HEK293 (cell line): ENCODE results near the gene PRDM11.

ENCODE experiments used
- CTCF ChIA-PET: fragments of 350-600 bp; formaldehyde crosslinking; extraction: SDS; loops from one replicate; lab custom pipeline; 2021; ENCODE audit warnings: antibody characterized with exemption; lab: Yijun Ruan, JAX
- POLR2A ChIA-PET: fragments of 300-600 bp; formaldehyde crosslinking; extraction: SDS; loops from one replicate; lab custom pipeline; 2020; ENCODE audit warnings: antibody characterized with exemption, inconsistent platforms; lab: Yijun Ruan, JAX
- H3K27ac ChIP-seq: fragments of 200-500 bp; sonication (Bioruptor generic); 2 replicates; pipeline ENCODE4 v1.5.1; 2014; ENCODE audit warnings: low read depth, low read length, control low read depth, inconsistent platforms; ENCODE audit errors: extremely low read depth
- H3K36me3 ChIP-seq, 2 experiments: fragments of 200-500 bp in 1 of 2; sonication (Bioruptor generic) in 1 of 2; 1 replicate in 1 of 2; 2 replicates in 1 of 2; pipeline ENCODE4 v1.5.1; 2014 to 2017; ENCODE audit warnings: inconsistent platforms in 2 of 2, low read length in 2 of 2; ENCODE audit not compliant: control insufficient read depth in 2 of 2, insufficient read depth in 1 of 2
- H3K4me1 ChIP-seq: fragments of 200-500 bp; sonication (Bioruptor generic); 2 replicates; pipeline ENCODE4 v1.5.1; 2014; ENCODE audit warnings: mild to moderate bottlenecking, low read length, inconsistent platforms; ENCODE audit not compliant: control insufficient read depth, insufficient read depth
- H3K4me3 ChIP-seq: 2 replicates; pipeline ENCODE4 v1.5.1; 2011; ENCODE audit warnings: low read depth, mild to moderate bottlenecking, control low read depth, low read length, moderate library complexity
- H3K9me3 ChIP-seq: fragments of 200-500 bp; sonication (Bioruptor generic); 2 replicates; pipeline ENCODE4 v1.5.1; 2014; ENCODE audit warnings: low read depth, low read length, inconsistent platforms; ENCODE audit not compliant: control insufficient read depth, insufficient read depth
- BCL11A ChIP-seq: fragments of 450-650 bp; formaldehyde crosslinking; IDR thresholded peaks from 2 replicates; pipeline ENCODE4 v1.5.1; 2016; ENCODE audit warnings: low read depth, missing biosample characterization, missing genetic modification characterization
- CTCF ChIP-seq: fragments of 450-650 bp; formaldehyde crosslinking; IDR thresholded peaks from 2 replicates; pipeline ENCODE4 v1.5.1; 2016; ENCODE audit warnings: missing biosample characterization, missing genetic modification characterization
- GLIS2 ChIP-seq: fragments of 450-650 bp; formaldehyde crosslinking; IDR thresholded peaks from 2 replicates; pipeline ENCODE4 v1.5.1; 2016; ENCODE audit warnings: missing biosample characterization, missing genetic modification characterization
- IKZF3 ChIP-seq: fragments of 450-650 bp; IDR thresholded peaks from 2 replicates; pipeline ENCODE4 v1.5.0; 2018; ENCODE audit warnings: missing biosample characterization, mild to moderate bottlenecking, missing genetic modification characterization, moderate library complexity
- PRDM2 ChIP-seq: fragments of 450-650 bp; formaldehyde crosslinking; IDR thresholded peaks from 2 replicates; pipeline ENCODE4 v1.5.1; 2016; ENCODE audit warnings: missing biosample characterization, missing genetic modification characterization, borderline replicate concordance
- SCRT1 ChIP-seq: fragments of 450-650 bp; formaldehyde crosslinking; IDR thresholded peaks from 2 replicates; pipeline ENCODE4 v1.5.1; 2016; ENCODE audit warnings: missing biosample characterization, missing genetic modification characterization, borderline replicate concordance
- SP3 ChIP-seq: fragments of 450-650 bp; formaldehyde crosslinking; IDR thresholded peaks from 2 replicates; pipeline ENCODE4 v1.5.1; 2016; ENCODE audit warnings: missing biosample characterization, missing genetic modification characterization
- ZIC2 ChIP-seq: fragments of 450-650 bp; formaldehyde crosslinking; IDR thresholded peaks from 2 replicates; pipeline ENCODE4 v1.5.1; 2016; ENCODE audit warnings: missing biosample characterization, missing genetic modification characterization
- ZNF221 ChIP-seq: fragments of 450-650 bp; formaldehyde crosslinking; IDR thresholded peaks from 2 replicates; pipeline ENCODE4 v1.5.1; 2017; ENCODE audit warnings: missing biosample characterization, missing genetic modification characterization, borderline replicate concordance
- ZNF24 ChIP-seq: fragments of 450-650 bp; formaldehyde crosslinking; IDR thresholded peaks from 2 replicates; pipeline ENCODE4 v1.5.1; 2016; ENCODE audit warnings: missing biosample characterization, missing genetic modification characterization
- ZNF248 ChIP-seq: fragments of 450-650 bp; formaldehyde crosslinking; IDR thresholded peaks from 2 replicates; pipeline ENCODE4 v1.5.1; 2017; ENCODE audit warnings: missing biosample characterization, missing genetic modification characterization
- ZNF292 ChIP-seq: fragments of 450-650 bp; formaldehyde crosslinking; IDR thresholded peaks from 2 replicates; pipeline ENCODE4 v1.5.1; 2016; ENCODE audit warnings: low read depth, missing biosample characterization, missing genetic modification characterization, borderline replicate concordance
- ZNF311 ChIP-seq: fragments of 450-650 bp; formaldehyde crosslinking; IDR thresholded peaks from 2 replicates; pipeline ENCODE4 v1.5.1; 2017; ENCODE audit warnings: missing biosample characterization, missing genetic modification characterization, borderline replicate concordance
- ZNF335 ChIP-seq: fragments of 450-650 bp; formaldehyde crosslinking; conservative IDR thresholded peaks from 2 replicates; pipeline ENCODE4 v1.5.1; 2016; ENCODE audit warnings: missing biosample characterization, missing genetic modification characterization
- ZNF37A ChIP-seq: fragments of 450-650 bp; IDR thresholded peaks from 2 replicates; pipeline ENCODE4 v1.5.1; 2018; ENCODE audit warnings: missing biosample characterization, missing genetic modification characterization
- ZNF394 ChIP-seq: fragments of 450-650 bp; formaldehyde crosslinking; IDR thresholded peaks from 2 replicates; pipeline ENCODE4 v1.5.1; 2016; ENCODE audit warnings: missing biosample characterization, missing genetic modification characterization, mild to moderate bottlenecking, moderate library complexity, borderline replicate concordance
- ZNF48 ChIP-seq: fragments of 450-650 bp; formaldehyde crosslinking; IDR thresholded peaks from 2 replicates; pipeline ENCODE4 v1.5.1; 2016; ENCODE audit warnings: missing biosample characterization, missing genetic modification characterization
- ZNF561 ChIP-seq: fragments of 450-650 bp; IDR thresholded peaks from 2 replicates; pipeline ENCODE4 v1.5.1; 2018; ENCODE audit warnings: missing biosample characterization, missing genetic modification characterization, borderline replicate concordance
- ZNF658 ChIP-seq: fragments of 450-650 bp; formaldehyde crosslinking; IDR thresholded peaks from 2 replicates; pipeline ENCODE4; 2016; ENCODE audit warnings: missing biosample characterization, missing genetic modification characterization
- ZNF704 ChIP-seq: fragments of 450-650 bp; formaldehyde crosslinking; IDR thresholded peaks from 2 replicates; pipeline ENCODE4 v1.5.1; 2016; ENCODE audit warnings: missing biosample characterization, missing genetic modification characterization
- ZNF785 ChIP-seq: fragments of 450-650 bp; formaldehyde crosslinking; IDR thresholded peaks from 2 replicates; pipeline ENCODE4 v1.5.1; 2016; ENCODE audit warnings: missing biosample characterization, missing genetic modification characterization
- ZNF843 ChIP-seq: fragments of 450-650 bp; formaldehyde crosslinking; IDR thresholded peaks from 2 replicates; pipeline ENCODE4 v1.5.1; 2016; ENCODE audit warnings: missing biosample characterization, missing genetic modification characterization
- TF ChIP-seq, protein P1 (sequence below): fragments of 450-650 bp; formaldehyde crosslinking; IDR thresholded peaks from 2 replicates; pipeline ENCODE4 v1.5.1; 2017; ENCODE audit warnings: missing biosample characterization, missing genetic modification characterization
- TF ChIP-seq, protein P2 (sequence below): fragments of 450-650 bp; formaldehyde crosslinking; IDR thresholded peaks from 2 replicates; pipeline ENCODE4 v1.5.1; 2016; ENCODE audit warnings: missing biosample characterization, missing genetic modification characterization

Gene PRDM11

GRCh38 chr11:45105233-45105983 is 41.0 kb upstream of the PRDM11 start (continued):
- TF ChIP-seq, protein P1, sequence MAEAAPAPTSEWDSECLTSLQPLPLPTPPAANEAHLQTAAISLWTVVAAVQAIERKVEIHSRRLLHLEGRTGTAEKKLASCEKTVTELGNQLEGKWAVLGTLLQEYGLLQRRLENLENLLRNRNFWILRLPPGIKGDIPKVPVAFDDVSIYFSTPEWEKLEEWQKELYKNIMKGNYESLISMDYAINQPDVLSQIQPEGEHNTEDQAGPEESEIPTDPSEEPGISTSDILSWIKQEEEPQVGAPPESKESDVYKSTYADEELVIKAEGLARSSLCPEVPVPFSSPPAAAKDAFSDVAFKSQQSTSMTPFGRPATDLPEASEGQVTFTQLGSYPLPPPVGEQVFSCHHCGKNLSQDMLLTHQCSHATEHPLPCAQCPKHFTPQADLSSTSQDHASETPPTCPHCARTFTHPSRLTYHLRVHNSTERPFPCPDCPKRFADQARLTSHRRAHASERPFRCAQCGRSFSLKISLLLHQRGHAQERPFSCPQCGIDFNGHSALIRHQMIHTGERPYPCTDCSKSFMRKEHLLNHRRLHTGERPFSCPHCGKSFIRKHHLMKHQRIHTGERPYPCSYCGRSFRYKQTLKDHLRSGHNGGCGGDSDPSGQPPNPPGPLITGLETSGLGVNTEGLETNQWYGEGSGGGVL (tag by site-specific recombination): no peak
- TF ChIP-seq SP3 (tag by site-specific recombination) (no peak), ZNF561 (tag by site-specific recombination) (no peak), IKZF3 (tag by site-specific recombination) (peak; percentile 77), ZNF704 (tag by site-specific recombination) (no peak), ZIC2 (tag by site-specific recombination) (0 out of 2 replicates have a peak, but pooled peaks have one; percentile 7), ZNF785 (no peak), CTCF (tag by site-specific recombination) (peak; percentile 75), GLIS2 (tag by site-specific recombination) (peak; percentile 49; the same call in 1 of the 2 replicates), ZNF292 (tag by site-specific recombination) (no peak), BCL11A (tag by site-specific recombination) (no peak), ZNF335 (tag by site-specific recombination) (peak; percentile 84), ZNF248 (no peak), SCRT1 (no peak)
- TF ChIP-seq, protein P2, sequence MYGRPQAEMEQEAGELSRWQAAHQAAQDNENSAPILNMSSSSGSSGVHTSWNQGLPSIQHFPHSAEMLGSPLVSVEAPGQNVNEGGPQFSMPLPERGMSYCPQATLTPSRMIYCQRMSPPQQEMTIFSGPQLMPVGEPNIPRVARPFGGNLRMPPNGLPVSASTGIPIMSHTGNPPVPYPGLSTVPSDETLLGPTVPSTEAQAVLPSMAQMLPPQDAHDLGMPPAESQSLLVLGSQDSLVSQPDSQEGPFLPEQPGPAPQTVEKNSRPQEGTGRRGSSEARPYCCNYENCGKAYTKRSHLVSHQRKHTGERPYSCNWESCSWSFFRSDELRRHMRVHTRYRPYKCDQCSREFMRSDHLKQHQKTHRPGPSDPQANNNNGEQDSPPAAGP (tag by site-specific recombination): peak; percentile 51; the same call in 1 of the 2 replicates

- Histone ChIP-seq H3K4me3 (no peak overlapping the region), H3K36me3 (no peaks in the 10 kb centered on the region), H3K4me1 (no peaks in the 10 kb centered on the region), H3K9me3 (no peaks in the 10 kb centered on the region), H3K27ac (no peak overlapping the region)
- ChIA-PET CTCF (interaction anchor here (0.6 to 20.2 kb wide), 18 partner anchors 9 to 549 kb away, joined by 3 to 847 read pairs (median 4); no protein-coding TSS in a partner anchor), POLR2A (interaction anchor here (0.9 kb wide), 1 partner anchor 170 kb away, joined by 4 read pairs; no protein-coding TSS in a partner anchor)
- TF ChIP-seq ZNF48 (tag by site-specific recombination) (no peak), ZNF221 (no peak), ZNF37A (tag by site-specific recombination) (no peak), PRDM2 (tag by site-specific recombination) (no peak), ZNF394 (tag by site-specific recombination) (no peak), ZNF24 (tag by site-specific recombination) (no peak), ZNF658 (tag by site-specific recombination) (no peak), ZNF843 (tag by site-specific recombination) (no peak), ZNF311 (no peak), GLIS2 (tag by site-specific recombination) (no peak)
These were observed 40.5 kb upstream of the PRDM11 start for GRCh38 chr11:45105984-45106375.
